Measurements from ENCODE around the gene AGXT. TPM values are rescaled to one million over a fixed set of nuclear protein-coding genes. Genes with fewer than 3 reads are reported as not detected.

Gene AGXT
- total RNA-seq, 1 donor from 2014 or later: not detected

- peaks cover 15% of the 10 kb centered on the region for H3K27me3 Mint-ChIP-seq (ENCODE audit: low read depth)
- H3K9me3 Mint-ChIP-seq: no peaks in the 10 kb centered on the region
- H3K36me3 Mint-ChIP-seq (ENCODE audit: low read depth): no peaks in the 10 kb centered on the region
- no peak for DNase-seq (ENCODE audit: low read depth, low spot score)
- H3K4me3 Mint-ChIP-seq: no peak overlapping the region
- TF ChIP-seq CTCF (conservative IDR thresholded peaks at IDR 0.05): no peak
- no peaks in the 10 kb centered on the region for H3K4me1 Mint-ChIP-seq
- no peak overlapping the region for H3K27ac Mint-ChIP-seq (ENCODE audit: unreplicated experiment)
These were observed 48.0 kb downstream of the AGXT start for GRCh38 chr2:240916571-240917008.

- Mint-ChIP-seq H3K27me3 (ENCODE audit: low read depth) (peaks cover 9% of the 10 kb centered on the region), H3K4me3 (no peak overlapping the region)
- DNase-seq (ENCODE audit: low read depth, low spot score): no peak
These were observed 48.5 kb downstream of the AGXT start for GRCh38 chr2:240917009-240917683.

GRCh38 chr2:240917684-240918257 lies 49.1 kb downstream of the AGXT start:
- Mint-ChIP-seq H3K27ac (ENCODE audit: unreplicated experiment) (no peak overlapping the region), H3K9me3 (no peaks in the 10 kb centered on the region), H3K36me3 (ENCODE audit: low read depth) (no peaks in the 10 kb centered on the region), H3K4me1 (no peaks in the 10 kb centered on the region), H3K27me3 (ENCODE audit: low read depth) (peaks cover 7% of the 10 kb centered on the region), H3K4me3 (no peak overlapping the region)
- TF ChIP-seq CTCF (conservative IDR thresholded peaks at IDR 0.05): no peak
- DNase-seq (ENCODE audit: low read depth, low spot score): no peak

More at GRCh38 chr2:240917009-240917683, 48.5 kb downstream of the AGXT start:
- Mint-ChIP-seq H3K4me1 (no peaks in the 10 kb centered on the region), H3K9me3 (no peaks in the 10 kb centered on the region), H3K27ac (ENCODE audit: unreplicated experiment) (no peak overlapping the region), H3K36me3 (ENCODE audit: low read depth) (no peaks in the 10 kb centered on the region)
- no peak for TF ChIP-seq CTCF (conservative IDR thresholded peaks at IDR 0.05)

- Mint-ChIP-seq H3K9me3 (no peaks in the 10 kb centered on the region), H3K4me3 (no peak overlapping the region), H3K4me1 (no peaks in the 10 kb centered on the region), H3K36me3 (ENCODE audit: low read depth) (no peaks in the 10 kb centered on the region), H3K27me3 (ENCODE audit: low read depth) (peaks cover 7% of the 10 kb centered on the region), H3K27ac (ENCODE audit: unreplicated experiment) (no peak overlapping the region)
- TF ChIP-seq CTCF (conservative IDR thresholded peaks at IDR 0.05): no peak
- no peak for DNase-seq (ENCODE audit: low read depth, low spot score)
These were observed 49.9 kb downstream of the AGXT start for GRCh38 chr2:240918258-240919091.

GRCh38 chr2:240919161-240919781 lies 50.6 kb downstream of the AGXT start:
- Mint-ChIP-seq H3K9me3 (no peaks in the 10 kb centered on the region), H3K27ac (ENCODE audit: unreplicated experiment) (no peak overlapping the region), H3K27me3 (ENCODE audit: low read depth) (peaks cover 7% of the 10 kb centered on the region), H3K36me3 (ENCODE audit: low read depth) (no peaks in the 10 kb centered on the region), H3K4me3 (no peak overlapping the region), H3K4me1 (no peaks in the 10 kb centered on the region)
- TF ChIP-seq CTCF (conservative IDR thresholded peaks at IDR 0.05): no peak
- DNase-seq (ENCODE audit: low read depth, low spot score): no peak

Measured in neural crest cell (in vitro differentiated cells).